ENCODE measurements around the gene SLAIN2.

SLAIN2 gene

GRCh38 chr4:48370260-48371134, 29.2 kb downstream of the SLAIN2 start:
- DNase-seq (ENCODE audit: low read depth in 2 of 2): no peak

- no peak for DNase-seq (ENCODE audit: low read depth in 2 of 2)
Observed at GRCh38 chr4:48372272-48372671, 30.9 kb downstream of the SLAIN2 start.

GRCh38 chr4:48375651-48376304, 34.4 kb downstream of the SLAIN2 start:
- no peak for DNase-seq (ENCODE audit: low read depth in 2 of 2)

GRCh38 chr4:48379587-48380180, 38.4 kb downstream of the SLAIN2 start:
- no peak for DNase-seq (ENCODE audit: low read depth in 2 of 2)

GRCh38 chr4:48380583-48381167, 39.3 kb downstream of the SLAIN2 start:
- DNase-seq (ENCODE audit: low read depth in 2 of 2): no peak

GRCh38 chr4:48388525-48389154, 47.3 kb downstream of the SLAIN2 start:
- DNase-seq (ENCODE audit: low read depth in 2 of 2): no peak

GRCh38 chr4:48396043-48396442, 54.7 kb downstream of the SLAIN2 start:
- no peak for DNase-seq (ENCODE audit: low read depth in 2 of 2)

- DNase-seq (ENCODE audit: low read depth in 2 of 2): no peak
Observed at GRCh38 chr4:48400416-48400815, 59.1 kb downstream of the SLAIN2 start.

GRCh38 chr4:48403358-48403757, 62.0 kb downstream of the SLAIN2 start:
- DNase-seq (ENCODE audit: low read depth in 2 of 2): no peak

GRCh38 chr4:48403779-48404178, 62.5 kb downstream of the SLAIN2 start:
- DNase-seq (ENCODE audit: low read depth in 2 of 2): no peak

- no peak for DNase-seq (ENCODE audit: low read depth in 2 of 2)
Observed at GRCh38 chr4:48405924-48406323, 64.6 kb downstream of the SLAIN2 start.

GRCh38 chr4:48409203-48409602, 67.9 kb downstream of the SLAIN2 start:
- DNase-seq (ENCODE audit: low read depth in 2 of 2): no peak

GRCh38 chr4:48410812-48411211, 69.5 kb downstream of the SLAIN2 start:
- no peak for DNase-seq (ENCODE audit: low read depth in 2 of 2)

GRCh38 chr4:48420144-48420543, 78.8 kb downstream of the SLAIN2 start:
- DNase-seq (ENCODE audit: low read depth in 2 of 2): no peak

GRCh38 chr4:48421101-48421500, 79.8 kb downstream of the SLAIN2 start:
- DNase-seq (ENCODE audit: low read depth in 2 of 2): no peak

GRCh38 chr4:48428926-48429325, 87.6 kb downstream of the SLAIN2 start:
- DNase-seq (ENCODE audit: low read depth in 2 of 2): no peak

- no peak for DNase-seq (ENCODE audit: low read depth in 2 of 2)
Observed at GRCh38 chr4:48429709-48430474, 88.6 kb downstream of the SLAIN2 start.

GRCh38 chr4:48431401-48431800, 90.1 kb downstream of the SLAIN2 start:
- no peak for DNase-seq (ENCODE audit: low read depth in 2 of 2)

GRCh38 chr4:48432017-48432416, 90.7 kb downstream of the SLAIN2 start:
- no peak for DNase-seq (ENCODE audit: low read depth in 2 of 2)

GRCh38 chr4:48436318-48436717, 95.0 kb downstream of the SLAIN2 start:
- DNase-seq (ENCODE audit: low read depth in 2 of 2): no peak

GRCh38 chr4:48439988-48440387, 98.7 kb downstream of the SLAIN2 start:
- DNase-seq (ENCODE audit: low read depth in 2 of 2): no peak
